ENCODE results near the gene PC.

DNA sequence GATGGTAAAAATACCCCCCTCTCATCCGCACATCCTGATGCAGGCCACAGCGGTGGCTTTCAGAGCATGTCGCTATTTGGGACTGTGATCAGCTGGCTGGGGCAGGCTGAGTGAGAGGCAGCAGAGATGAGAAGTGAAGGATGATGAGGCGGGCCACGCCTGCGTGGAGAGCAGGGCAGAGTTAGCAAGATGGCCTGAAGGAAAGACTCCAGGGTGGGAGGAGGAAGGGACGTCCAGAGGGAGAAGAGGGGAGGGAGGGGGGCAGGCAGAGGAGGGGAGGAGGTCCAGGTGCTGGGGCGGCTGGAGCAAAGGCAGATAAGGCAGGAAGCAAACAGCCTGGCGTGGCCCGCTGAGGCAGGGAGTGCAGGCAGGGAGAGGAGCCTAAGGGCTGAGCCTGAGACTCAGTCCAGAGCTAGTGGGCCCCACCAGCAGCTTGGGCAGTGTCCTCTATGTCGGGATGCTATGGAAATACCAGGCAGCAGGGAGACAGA lies 72.2 kb downstream of the PC start:
- TF ChIP-seq CTCF (IDR thresholded peaks at IDR 0.05; ENCODE audit: poor library complexity) (no peak), EZH2 (IDR thresholded peaks at IDR 0.05; ENCODE audit: borderline replicate concordance) (no peak)

All from hepatocyte (in vitro differentiated cells).